GM18507 (cell line): ENCODE measurements around the gene CYTH4.
"Not testable (repeated sequence)": the region's sequence is repeated elsewhere in the genome, so short reads cannot be mapped to it uniquely, and the experiment has no call there.

Experiments used
- DNase-seq: peaks from one replicate; pipeline ENCODE4 v3.0.0; 2011; ENCODE audit warnings: low read depth; ENCODE audit not compliant: insufficient read length; ENCODE audit errors: extremely low spot score
- FAIRE-seq: peaks from 2 replicates; lab custom pipeline; 2011; peaks lifted over from hg19 to GRCh38; lab: Jason Lieb, UNC

The CYTH4 gene

DNA sequence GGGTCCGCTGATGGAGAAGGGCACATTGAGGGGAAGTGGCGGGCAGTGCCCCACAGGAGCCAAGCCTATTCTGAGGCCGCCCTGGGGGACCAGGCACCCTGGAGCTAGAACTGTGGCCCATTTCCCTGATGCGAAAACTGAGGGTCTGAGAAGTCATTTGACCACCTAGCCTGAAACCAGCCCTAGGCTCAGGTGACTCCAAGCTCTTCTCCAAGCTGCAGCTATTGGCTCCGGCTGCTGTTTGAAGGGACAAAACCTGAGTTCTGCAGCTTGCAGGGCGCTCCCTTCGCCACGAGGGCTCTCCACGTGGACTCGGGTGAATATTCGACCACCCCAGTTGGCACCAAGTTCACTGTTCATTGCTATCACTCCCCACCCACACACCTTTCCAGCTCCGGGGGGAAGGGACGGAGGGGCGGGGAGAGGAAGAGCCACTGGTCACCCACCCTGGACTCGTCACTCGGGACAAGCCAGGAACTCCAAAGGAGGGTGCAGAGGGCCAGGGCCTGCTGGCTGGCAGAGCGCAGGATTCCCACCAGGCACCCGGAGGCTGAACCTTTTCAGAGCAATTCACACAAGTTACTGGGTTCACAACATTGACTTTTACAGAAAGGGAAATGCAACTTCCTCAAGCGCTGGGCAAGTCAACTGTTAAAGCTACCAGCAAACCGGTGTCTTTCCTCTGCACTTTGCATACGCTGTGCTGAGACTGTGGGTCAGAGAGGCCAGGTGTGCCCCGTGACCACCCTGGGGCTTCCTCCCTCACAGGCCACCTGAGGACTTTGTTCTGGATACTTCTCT, 37.2 kb upstream of the CYTH4 start:
- FAIRE-seq (peak; percentile 95), DNase-seq (no peak)

DNA sequence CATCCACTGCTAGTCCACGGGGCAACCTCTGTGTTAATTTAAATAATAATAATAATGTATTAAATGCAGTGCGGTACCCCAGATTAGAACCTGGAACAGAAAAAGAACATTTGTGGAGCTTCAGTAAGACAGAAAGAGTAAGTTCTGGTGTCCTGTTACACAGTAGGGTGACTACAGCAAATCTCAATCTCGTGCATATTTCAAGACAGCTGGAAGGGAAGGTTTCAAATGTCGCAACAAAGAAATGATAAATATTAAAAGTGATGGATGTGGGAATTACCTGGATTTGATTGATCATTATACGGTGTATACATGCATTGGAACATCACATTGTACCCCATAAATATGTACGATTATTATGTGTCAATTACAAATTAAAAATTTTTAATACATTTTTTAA, 36.6 kb upstream of the CYTH4 start:
- DNase-seq (no peak), FAIRE-seq (no peak)

DNA sequence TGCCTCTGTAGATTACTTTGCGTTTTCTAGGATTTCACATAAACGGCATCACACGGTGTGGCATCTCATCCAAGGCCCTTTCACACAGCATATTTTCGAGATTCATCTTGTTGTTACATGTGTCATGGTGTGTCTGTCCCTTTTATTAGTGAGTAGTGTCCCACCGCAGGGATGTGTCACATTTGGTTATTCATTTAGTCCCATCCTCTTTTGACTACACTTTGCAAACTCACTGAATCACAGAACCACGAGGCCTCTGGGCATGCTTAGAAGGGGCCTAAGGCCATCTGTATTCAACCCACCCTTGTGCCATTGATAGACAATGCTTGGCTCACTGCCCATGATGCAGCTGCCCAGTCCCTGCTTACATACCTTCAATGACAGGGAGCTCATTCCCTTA, 34.1 kb upstream of the CYTH4 start:
- DNase-seq (no peak), FAIRE-seq (peak; percentile 59)

DNA sequence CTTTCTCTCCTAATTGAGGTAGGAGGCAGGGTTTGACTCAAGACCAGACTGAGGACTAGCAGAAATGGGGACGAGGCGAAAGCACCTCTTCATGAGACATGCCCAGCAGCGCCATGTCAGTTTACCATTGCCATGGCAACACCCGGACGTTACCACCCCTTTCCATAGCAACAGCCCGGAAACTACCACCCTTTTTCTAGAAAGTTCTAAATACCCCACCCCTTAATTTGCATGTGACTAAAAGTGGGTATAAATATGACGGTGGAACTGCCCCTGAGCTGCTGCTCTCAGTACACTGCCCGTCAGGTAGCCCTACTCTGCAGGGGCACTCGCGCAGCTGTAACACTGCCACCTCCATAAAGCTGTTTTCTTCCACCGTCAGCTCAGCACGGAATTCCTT, 32.3 kb upstream of the CYTH4 start:
- DNase-seq (no peak), FAIRE-seq (no peak)

DNA sequence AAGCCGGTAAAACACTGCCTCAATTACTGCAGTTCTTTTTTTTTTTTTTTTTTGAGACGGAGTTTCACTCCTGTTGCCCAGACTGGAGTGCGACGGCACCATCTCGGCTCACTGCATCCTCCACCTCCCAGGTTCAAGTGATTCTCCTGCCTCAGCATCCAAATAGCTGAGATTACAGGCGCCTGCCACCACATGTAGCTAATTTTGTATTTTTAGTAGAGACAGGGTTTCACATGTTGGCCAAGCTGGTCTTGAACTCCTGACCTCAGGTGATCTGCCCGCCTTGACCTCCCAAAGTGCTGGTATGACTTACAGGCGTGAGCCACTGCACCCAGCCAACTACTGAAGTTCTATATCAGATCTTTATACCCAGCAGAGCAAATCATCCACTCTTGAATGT, 30.5 kb upstream of the CYTH4 start:
- not testable (repeated sequence) for FAIRE-seq, DNase-seq

DNA sequence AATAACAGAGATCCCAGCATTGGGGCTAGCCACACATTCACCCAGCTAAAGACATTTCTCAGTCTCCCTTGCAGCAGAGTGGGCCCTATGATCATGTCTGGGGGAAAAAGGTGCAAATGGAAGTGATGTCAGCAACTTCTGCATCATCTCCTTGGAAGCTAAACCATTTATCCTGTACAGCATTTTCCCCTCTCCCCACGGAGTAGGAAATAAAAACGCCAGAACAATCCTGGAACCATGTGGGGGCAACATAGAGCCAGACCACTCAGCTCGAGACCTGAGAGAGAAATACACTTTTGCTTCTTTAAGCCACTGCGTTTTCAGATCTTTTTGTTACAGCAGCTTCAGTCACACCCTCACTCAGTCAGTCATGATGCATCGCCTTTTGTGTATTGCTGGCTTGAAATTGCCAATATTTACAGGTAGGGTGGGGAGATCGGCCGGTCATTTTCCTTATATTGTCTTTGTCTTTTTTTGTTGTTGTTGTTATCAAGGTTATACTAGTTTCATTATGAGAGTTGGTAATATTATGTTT, 29.1 kb upstream of the CYTH4 start:
- FAIRE-seq (no peak), DNase-seq (no peak)

DNA sequence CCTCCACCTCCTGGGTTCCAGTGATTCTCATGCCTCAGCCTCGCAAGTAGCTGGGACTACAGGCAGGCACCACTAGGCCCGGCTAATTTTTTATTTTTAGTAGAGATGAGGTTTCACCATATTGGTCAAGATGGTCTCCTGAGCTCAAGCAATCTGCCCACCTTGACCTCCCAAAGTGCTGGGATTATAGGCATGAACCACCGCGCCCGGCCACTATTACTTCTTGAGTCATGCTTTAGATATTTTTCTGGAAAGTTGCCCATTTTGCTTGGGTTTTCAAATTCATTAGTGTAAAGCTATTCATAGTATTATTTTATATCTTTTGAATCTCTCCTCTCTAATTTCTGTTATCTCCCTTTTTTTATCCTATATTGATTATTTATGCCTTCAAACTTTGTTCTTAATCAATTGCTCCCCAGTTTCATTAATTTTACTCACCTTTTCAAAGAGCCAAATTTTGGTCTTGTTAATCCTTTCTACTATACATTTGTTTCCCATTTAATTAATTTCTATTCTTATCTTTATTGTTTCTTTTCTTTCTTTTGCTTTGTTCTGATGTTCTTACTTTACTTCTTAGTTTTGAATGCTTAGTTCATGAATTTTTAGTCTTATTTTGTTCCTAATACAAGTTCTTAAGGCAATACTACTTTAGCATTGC, 28.0 kb upstream of the CYTH4 start:
- FAIRE-seq (no peak), DNase-seq (no peak)

DNA sequence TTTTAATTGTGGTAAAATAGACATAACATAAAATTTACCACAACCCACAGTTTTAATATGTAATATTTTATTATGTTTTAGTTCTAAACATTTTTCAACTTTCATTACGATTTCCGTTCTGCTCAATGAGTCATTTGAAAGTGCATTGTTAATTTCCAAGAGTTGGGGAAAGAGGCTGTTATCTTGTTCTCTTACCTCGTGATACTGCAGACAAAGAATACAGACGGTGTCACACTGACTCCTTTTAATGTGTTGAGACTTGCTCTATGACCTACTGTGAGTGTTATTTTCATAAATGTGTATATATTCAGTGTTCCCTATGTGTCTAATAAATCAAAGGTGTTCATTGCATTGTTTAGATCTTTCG, 27.5 kb upstream of the CYTH4 start:
- no peak for DNase-seq
- FAIRE-seq = no peak

DNA sequence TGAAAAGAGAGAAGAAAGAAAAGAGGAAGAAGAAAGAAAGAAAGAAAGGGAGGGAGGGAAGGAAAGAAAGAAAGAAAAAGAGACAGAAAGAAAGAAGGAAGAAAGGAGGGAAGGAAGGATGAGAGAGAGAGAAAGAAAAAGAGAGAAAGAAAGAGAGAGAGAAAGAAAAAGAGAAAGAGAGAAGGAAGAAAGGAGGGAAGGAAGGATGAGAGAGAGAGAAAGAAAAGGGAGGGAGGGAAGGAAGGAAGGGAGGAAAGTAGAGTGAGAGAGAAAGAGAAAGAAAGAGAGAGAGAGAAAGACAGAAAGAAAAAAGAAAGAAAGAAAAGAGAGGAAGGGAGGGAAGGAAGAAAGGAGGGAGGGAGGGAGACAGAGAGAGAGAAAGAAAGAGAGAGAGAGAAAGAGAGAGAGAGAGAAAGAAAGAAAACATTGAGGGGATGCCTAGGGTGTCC, 26.7 kb upstream of the CYTH4 start:
- FAIRE-seq (no peak), DNase-seq (no peak)

DNA sequence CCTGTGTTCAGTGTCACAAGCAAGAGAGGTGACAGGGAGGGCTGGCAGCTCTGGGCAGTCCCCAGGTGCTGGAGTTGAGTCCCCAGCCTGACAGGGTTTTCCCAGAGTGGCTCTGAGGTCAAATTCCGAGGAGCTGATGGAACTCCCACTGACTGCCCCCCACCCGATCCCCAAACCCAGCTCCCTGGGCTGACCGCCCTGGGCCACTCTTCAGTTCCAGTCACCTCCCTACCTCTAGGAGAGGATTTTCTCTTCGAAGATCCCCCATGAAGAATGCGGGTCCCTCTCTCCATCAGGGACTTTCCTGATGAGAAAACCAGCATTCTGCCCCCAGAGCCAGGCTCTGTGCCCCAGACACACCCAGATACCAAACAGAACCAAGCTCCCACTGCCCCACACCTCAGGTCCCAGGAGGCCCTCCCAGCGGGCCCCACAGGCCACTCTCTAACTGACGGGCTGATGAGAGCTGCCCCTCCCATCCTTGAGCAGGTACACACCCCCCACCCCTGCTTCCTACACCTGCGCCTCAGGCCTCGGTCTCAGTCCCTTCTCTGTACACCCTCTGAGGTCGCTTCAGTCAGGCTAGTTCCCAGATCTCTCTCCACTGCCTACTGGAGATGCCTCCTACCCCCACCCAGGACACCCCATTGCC, 26.1 kb upstream of the CYTH4 start:
- FAIRE-seq (peak; percentile 73), DNase-seq (no peak)

DNA sequence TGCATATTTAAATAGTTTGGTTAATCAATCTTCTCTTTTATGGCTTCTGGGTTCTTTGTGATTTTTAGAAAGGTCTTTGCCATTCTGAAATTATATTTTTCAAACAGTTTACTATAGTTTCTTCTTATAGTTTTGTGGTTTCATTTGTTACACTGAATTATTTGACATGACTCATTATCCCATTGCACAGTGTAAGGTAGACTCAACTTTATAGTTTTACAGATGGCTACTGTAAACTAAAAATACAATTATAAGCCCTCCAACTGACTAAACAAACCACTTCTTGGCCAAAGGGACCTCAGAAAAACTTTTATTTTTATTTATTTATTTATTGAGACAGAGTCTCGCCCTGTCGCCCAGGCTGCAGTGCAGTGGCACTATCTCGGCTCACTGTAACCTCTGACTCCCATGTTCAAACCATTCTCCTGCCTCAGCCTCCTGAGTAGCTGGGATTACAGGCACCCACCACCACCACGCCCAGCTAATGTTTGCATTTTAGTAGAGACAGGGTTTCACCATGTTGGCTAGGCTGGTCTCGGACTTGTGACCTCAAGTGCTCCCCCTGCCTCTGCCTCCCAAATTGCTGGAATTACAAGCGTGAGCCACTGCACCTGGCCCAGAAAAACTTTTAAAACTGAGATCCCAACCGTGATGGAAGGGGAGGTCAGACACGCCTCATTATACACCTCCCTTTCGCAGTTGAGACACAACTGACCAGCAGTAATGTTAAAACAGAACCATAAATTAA, 24.1 kb upstream of the CYTH4 start:
- no peak for DNase-seq
- FAIRE-seq = no peak

DNA sequence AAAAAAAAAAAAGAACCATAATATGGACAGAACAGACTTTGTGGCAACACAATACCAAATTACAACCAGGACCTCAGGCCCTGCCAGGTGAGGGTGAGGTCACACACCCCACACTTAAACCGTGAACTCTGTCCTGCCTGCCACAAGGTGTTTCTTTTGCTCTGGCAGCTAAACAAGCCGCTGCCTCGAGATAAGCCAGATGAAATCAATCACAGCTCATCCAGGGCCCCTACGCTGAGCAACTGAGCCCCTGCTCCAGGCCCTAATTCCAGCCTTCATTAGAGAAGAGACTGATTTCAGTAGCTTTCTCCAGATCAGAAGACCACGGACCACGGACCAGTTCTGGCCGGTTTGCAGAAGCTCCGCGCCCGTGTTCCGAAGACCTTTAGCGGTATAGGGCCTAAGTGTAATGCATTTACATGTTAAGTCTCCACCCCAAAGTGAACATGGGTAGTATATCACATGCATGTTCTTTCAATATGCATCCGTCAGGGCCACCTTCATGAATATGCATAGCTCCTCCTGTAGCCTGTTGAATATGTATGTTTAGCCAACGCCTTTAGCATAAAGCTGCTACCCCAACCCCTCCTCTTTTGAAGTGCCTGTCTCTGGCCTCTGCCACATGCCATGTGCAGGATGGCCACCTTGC, 23.4 kb upstream of the CYTH4 start:
- no peak for DNase-seq
- no peak for FAIRE-seq

DNA sequence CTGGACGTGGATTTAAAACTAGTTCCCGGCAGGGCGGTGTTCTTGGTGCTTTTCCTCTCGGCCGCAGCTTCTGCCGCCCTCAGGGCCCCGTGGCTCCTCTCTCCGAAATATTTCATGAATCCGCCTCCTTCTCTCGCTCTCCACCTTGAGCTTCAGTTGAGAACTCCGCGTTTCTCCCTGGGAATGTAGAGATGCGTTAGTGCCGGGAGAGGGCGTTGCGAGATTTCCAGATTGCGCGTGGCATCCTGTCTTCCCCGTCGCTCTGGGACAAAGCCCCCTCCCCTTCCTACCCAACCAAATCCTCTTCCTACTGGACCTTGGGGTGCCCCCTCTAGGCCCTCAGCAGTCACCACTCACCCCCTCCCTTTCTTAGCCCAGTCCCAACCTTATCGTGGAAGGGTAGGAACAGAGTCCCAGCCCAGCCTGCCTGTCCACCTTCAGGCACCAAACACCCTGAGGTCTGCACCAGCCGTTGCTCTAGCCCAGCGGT, 22.7 kb upstream of the CYTH4 start:
- peak; percentile 69 for FAIRE-seq
- DNase-seq = no peak

DNA sequence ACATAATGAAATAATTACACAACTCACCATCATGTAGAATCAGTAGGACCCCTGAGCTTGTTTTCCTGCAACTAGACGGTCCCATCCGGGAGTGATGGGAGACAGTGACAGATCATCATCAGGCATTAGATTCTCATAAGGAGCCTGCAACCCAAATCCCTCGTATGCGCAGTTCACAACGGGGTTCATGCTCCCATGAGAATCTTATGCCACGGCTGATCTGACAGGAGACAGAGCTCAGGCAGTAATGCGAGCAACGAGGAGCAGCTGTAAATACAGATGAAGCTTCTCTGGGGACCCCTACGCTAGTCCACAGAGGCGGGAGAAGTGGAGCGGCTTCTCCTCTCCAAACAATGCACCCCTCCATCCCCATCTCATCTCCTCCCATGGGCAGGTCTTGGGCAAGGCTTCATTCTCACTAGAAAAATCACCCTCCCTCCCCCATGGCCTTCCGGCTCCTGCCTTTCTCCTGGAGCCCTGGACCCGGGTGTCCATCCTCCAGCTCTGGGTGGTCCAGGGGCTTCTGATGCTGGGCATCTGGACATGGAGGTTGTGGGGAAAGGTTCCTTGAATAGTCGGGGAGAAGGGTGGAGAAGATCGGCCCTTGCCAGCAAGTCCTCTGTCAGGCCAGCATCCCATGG, 22.0 kb upstream of the CYTH4 start:
- FAIRE-seq (no peak), DNase-seq (no peak)

DNA sequence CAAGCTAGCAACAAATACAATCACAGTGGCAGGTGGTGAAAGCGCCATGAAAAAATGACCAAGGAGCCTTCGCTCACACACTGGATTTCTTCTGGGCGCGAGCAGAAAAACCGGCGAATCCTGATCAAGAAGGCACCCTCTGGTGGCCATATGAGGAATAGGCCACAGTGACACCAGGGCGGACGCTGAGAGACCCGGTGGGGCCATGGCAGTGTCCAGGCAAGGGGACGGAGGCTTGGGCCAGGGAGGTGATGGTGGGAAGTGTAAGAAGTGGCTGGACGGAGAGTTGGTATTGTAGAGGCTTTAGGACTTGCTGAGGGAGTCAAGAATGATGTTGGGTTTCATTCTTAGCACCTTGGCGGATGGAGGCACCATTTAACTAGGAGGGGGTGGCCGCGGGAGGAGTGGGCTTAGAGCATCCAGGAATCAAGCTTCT, 21.4 kb upstream of the CYTH4 start:
- DNase-seq = no peak
- peak; percentile 92 for FAIRE-seq

DNA sequence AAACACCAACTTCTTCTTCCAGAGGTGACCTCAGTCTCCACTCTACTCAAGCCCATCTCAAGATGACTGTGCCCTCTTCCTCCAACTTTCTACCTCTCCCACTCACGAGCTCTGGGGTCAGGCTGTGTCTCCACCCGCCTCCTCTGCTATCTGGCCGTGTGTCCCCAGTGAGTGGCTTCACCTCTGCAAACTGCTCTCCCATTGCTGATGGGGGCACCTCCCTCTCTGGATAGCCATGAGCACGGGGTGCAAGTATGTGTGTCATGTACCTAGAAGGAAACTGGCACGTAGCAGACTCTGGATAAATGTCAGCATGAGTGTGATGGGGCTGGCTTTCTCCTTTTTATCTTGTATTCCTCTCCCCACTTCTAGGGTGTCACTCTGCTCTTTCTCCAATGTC, 20.0 kb upstream of the CYTH4 start:
- FAIRE-seq (no peak), DNase-seq (no peak)

DNA sequence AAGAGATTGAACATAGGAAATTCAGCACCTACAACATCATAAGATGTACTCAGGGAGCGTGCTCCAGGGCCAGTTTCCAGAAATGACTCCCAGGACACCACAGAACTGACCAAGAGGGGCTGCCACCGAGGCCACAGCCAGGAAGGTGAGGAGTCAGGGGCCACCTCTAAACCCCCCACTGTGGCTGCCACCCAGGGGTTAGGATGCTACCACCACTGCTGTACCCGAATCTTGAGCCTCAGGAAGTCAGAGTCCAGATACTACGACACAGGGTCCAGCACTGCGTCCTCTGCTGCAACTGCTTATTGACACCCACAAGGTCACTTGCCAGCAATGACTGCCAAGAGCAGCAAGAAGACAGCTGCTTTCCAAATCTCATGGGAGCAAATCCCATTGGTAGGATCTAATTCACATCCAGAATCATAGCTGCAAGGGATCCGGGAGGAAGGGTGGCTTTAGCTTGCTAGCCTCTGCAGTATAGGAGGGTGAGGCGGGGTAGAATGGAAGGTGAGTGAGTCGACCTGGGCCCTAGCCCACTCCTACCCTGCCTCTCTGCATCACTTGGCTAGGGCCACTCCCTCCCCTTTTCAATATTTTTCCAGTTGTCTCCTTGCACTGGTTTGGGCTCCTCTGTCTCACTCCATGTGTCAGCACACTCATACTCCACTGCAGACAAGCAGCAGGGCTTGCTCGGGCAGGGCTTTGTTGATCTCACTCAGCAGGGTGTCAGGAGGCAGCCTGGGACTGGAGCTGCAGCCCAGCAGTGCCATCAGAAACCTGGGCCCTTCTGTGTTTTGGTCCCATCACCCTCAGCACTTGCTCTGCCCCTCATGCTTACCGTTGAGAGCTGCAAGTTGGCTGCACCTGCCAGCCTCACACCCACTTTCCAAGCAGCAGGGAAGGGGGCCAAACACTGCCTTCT, 18.1 kb upstream of the CYTH4 start:
- DNase-seq = no peak
- FAIRE-seq = no peak
